ENCODE data around the gene LAPTM5.

The LAPTM5 gene

GRCh38 chr1:30726236-30726635 lies 31.3 kb downstream of the LAPTM5 start:
- H3K79me1 ChIP-seq (ENCODE audit: low read depth, low read length): no peaks in the 10 kb centered on the region
- no peak overlapping the region for H2BK120ac ChIP-seq (ENCODE audit: low read depth, low read length)
- no peak overlapping the region for H2BK15ac ChIP-seq (ENCODE audit: low read length)
- H3K27ac ChIP-seq (replicated peaks; ENCODE audit: low read length): no peak overlapping the region
- H3K4me1 ChIP-seq (ENCODE audit: control insufficient read depth in 2 of 2, insufficient read depth in 1 of 2, low read depth in 1 of 2, low read length in 2 of 2): peaks cover 6 to 31% of the 10 kb centered on the region in 2 donors
- H2AFZ ChIP-seq (ENCODE audit: low read length): peak overlapping the region; percentile 60
- H3K23ac ChIP-seq (ENCODE audit: low read depth, low read length, poor library complexity): no peak overlapping the region
- no peak overlapping the region for H2BK5ac ChIP-seq (ENCODE audit: low read length)
- no peak overlapping the region for H3K14ac ChIP-seq (ENCODE audit: low read length)
- no peak overlapping the region for H3K9ac ChIP-seq (ENCODE audit: low read depth, low read length, poor library complexity)
- H3K4me3 ChIP-seq (ENCODE audit: low read length in 2 of 2): no peak overlapping the region
- peak overlapping the region; percentile 20 for H3K18ac ChIP-seq (ENCODE audit: low read length)
- H4K91ac ChIP-seq (ENCODE audit: low read depth, low read length, poor library complexity): no peak overlapping the region
- H2BK12ac ChIP-seq (ENCODE audit: low read length): no peak overlapping the region
- no peak overlapping the region for H3K4me2 ChIP-seq (ENCODE audit: insufficient read depth, low read length, poor library complexity, severe bottlenecking)
- H3K4ac ChIP-seq (ENCODE audit: low read length): no peak overlapping the region
- no peak overlapping the region for H4K8ac ChIP-seq (ENCODE audit: low read depth, low read length)
- H3K36me3 ChIP-seq (replicated peaks in 1 of 2; ENCODE audit: control insufficient read depth in 2 of 2, insufficient read depth in 2 of 2, low read length in 2 of 2): no peaks in the 10 kb centered on the region
- no peaks in the 10 kb centered on the region for H3K9me3 ChIP-seq (replicated peaks in 1 of 2; ENCODE audit: control insufficient read depth in 2 of 2, insufficient read depth in 1 of 2, low read depth in 1 of 2, low read length in 2 of 2)
- H3K27me3 ChIP-seq (ENCODE audit: control insufficient read depth in 3 of 3, insufficient read depth in 3 of 3, low read depth in 1 of 3, low read length in 3 of 3): no peaks in the 10 kb centered on the region
- no peak for DNase-seq (ENCODE audit: low spot score)
- no CpG with 5 or more reads among the region's 7 CpGs for WGBS, 2 donors (ENCODE audit: extremely low coverage in 2 of 2, insufficient read length in 2 of 2, insufficient replicate concordance in 1 of 2)
- H2AK5ac ChIP-seq (ENCODE audit: low read depth, low read length): no peak overlapping the region

- no peak for DNase-seq (ENCODE audit: low spot score)
- Histone ChIP-seq H4K91ac (ENCODE audit: low read depth, low read length, poor library complexity) (no peak overlapping the region), H2AFZ (ENCODE audit: low read length) (peak overlapping the region; percentile 60), H2AK5ac (ENCODE audit: low read depth, low read length) (no peak overlapping the region), H2BK12ac (ENCODE audit: low read length) (no peak overlapping the region), H3K36me3 (replicated peaks in 1 of 2; ENCODE audit: control insufficient read depth in 2 of 2, insufficient read depth in 2 of 2, low read length in 2 of 2) (no peaks in the 10 kb centered on the region), H3K18ac (ENCODE audit: low read length) (no peak overlapping the region), H2BK120ac (ENCODE audit: low read depth, low read length) (no peak overlapping the region), H3K14ac (ENCODE audit: low read length) (no peak overlapping the region), H3K27ac (replicated peaks; ENCODE audit: low read length) (no peak overlapping the region), H2BK15ac (ENCODE audit: low read length) (no peak overlapping the region), H3K79me1 (ENCODE audit: low read depth, low read length) (no peaks in the 10 kb centered on the region), H3K4me3 (ENCODE audit: low read length in 2 of 2) (no peak overlapping the region), H3K9ac (ENCODE audit: low read depth, low read length, poor library complexity) (no peak overlapping the region), H3K4ac (ENCODE audit: low read length) (no peak overlapping the region), H3K23ac (ENCODE audit: low read depth, low read length, poor library complexity) (peak overlapping the region; percentile 9), H3K27me3 (ENCODE audit: control insufficient read depth in 3 of 3, insufficient read depth in 3 of 3, low read depth in 1 of 3, low read length in 3 of 3) (no peaks in the 10 kb centered on the region), H3K4me2 (ENCODE audit: insufficient read depth, low read length, poor library complexity, severe bottlenecking) (no peak overlapping the region), H3K9me3 (replicated peaks in 1 of 2; ENCODE audit: control insufficient read depth in 2 of 2, insufficient read depth in 1 of 2, low read depth in 1 of 2, low read length in 2 of 2) (no peaks in the 10 kb centered on the region), H4K8ac (ENCODE audit: low read depth, low read length) (no peak overlapping the region), H2BK5ac (ENCODE audit: low read length) (no peak overlapping the region), H3K4me1 (ENCODE audit: control insufficient read depth in 2 of 2, insufficient read depth in 1 of 2, low read depth in 1 of 2, low read length in 2 of 2) (peaks cover 6 to 30% of the 10 kb centered on the region in 2 donors)
- WGBS, 2 donors (ENCODE audit: extremely low coverage in 2 of 2, insufficient read length in 2 of 2, insufficient replicate concordance in 1 of 2): no CpG with 5 or more reads among the region's 17 CpGs
Observed at GRCh38 chr1:30725450-30726095, 32.0 kb downstream of the LAPTM5 start.

GRCh38 chr1:30724655-30725421 lies 32.7 kb downstream of the LAPTM5 start:
- Histone ChIP-seq H3K18ac (ENCODE audit: low read length) (no peak overlapping the region), H3K36me3 (replicated peaks in 1 of 2; ENCODE audit: control insufficient read depth in 2 of 2, insufficient read depth in 2 of 2, low read length in 2 of 2) (no peaks in the 10 kb centered on the region), H3K4me2 (ENCODE audit: insufficient read depth, low read length, poor library complexity, severe bottlenecking) (no peak overlapping the region), H3K9ac (ENCODE audit: low read depth, low read length, poor library complexity) (no peak overlapping the region), H3K4me1 (ENCODE audit: control insufficient read depth in 2 of 2, insufficient read depth in 1 of 2, low read depth in 1 of 2, low read length in 2 of 2) (peaks cover 6 to 27% of the 10 kb centered on the region in 2 donors), H2BK5ac (ENCODE audit: low read length) (no peak overlapping the region), H2BK12ac (ENCODE audit: low read length) (no peak overlapping the region), H4K8ac (ENCODE audit: low read depth, low read length) (no peak overlapping the region), H2BK15ac (ENCODE audit: low read length) (no peak overlapping the region), H3K9me3 (replicated peaks in 1 of 2; ENCODE audit: control insufficient read depth in 2 of 2, insufficient read depth in 1 of 2, low read depth in 1 of 2, low read length in 2 of 2) (no peaks in the 10 kb centered on the region), H3K27ac (replicated peaks; ENCODE audit: low read length) (no peak overlapping the region), H3K79me1 (ENCODE audit: low read depth, low read length) (no peaks in the 10 kb centered on the region), H3K23ac (ENCODE audit: low read depth, low read length, poor library complexity) (no peak overlapping the region), H3K4ac (ENCODE audit: low read length) (no peak overlapping the region), H2BK120ac (ENCODE audit: low read depth, low read length) (no peak overlapping the region), H3K4me3 (ENCODE audit: low read length in 2 of 2) (peak overlapping the region in 1 of 2 donors; percentile 19), H4K91ac (ENCODE audit: low read depth, low read length, poor library complexity) (no peak overlapping the region), H3K27me3 (ENCODE audit: control insufficient read depth in 3 of 3, insufficient read depth in 3 of 3, low read depth in 1 of 3, low read length in 3 of 3) (no peaks in the 10 kb centered on the region), H3K14ac (ENCODE audit: low read length) (no peak overlapping the region), H2AFZ (ENCODE audit: low read length) (no peak overlapping the region), H2AK5ac (ENCODE audit: low read depth, low read length) (no peak overlapping the region)
- no peak for DNase-seq (ENCODE audit: low spot score)
- no CpG with 5 or more reads among the region's 5 CpGs for WGBS, 2 donors (ENCODE audit: extremely low coverage in 2 of 2, insufficient read length in 2 of 2, insufficient replicate concordance in 1 of 2)

GRCh38 chr1:30724175-30724574 lies 33.4 kb downstream of the LAPTM5 start:
- Histone ChIP-seq H3K4me3 (ENCODE audit: low read length in 2 of 2) (no peak overlapping the region), H3K9me3 (replicated peaks in 1 of 2; ENCODE audit: control insufficient read depth in 2 of 2, insufficient read depth in 1 of 2, low read depth in 1 of 2, low read length in 2 of 2) (no peaks in the 10 kb centered on the region)

More at GRCh38 chr1:30724175-30724574, 33.4 kb downstream of the LAPTM5 start:
- no peak overlapping the region for H2BK120ac ChIP-seq (ENCODE audit: low read depth, low read length)
- H3K36me3 ChIP-seq (replicated peaks in 1 of 2; ENCODE audit: control insufficient read depth in 2 of 2, insufficient read depth in 2 of 2, low read length in 2 of 2): no peaks in the 10 kb centered on the region
- no CpG with 5 or more reads among the region's 2 CpGs for WGBS, 2 donors (ENCODE audit: extremely low coverage in 2 of 2, insufficient read length in 2 of 2, insufficient replicate concordance in 1 of 2)
- H4K91ac ChIP-seq (ENCODE audit: low read depth, low read length, poor library complexity): no peak overlapping the region
- no peak overlapping the region for H3K4me2 ChIP-seq (ENCODE audit: insufficient read depth, low read length, poor library complexity, severe bottlenecking)
- no peak overlapping the region for H3K27ac ChIP-seq (replicated peaks; ENCODE audit: low read length)
- H3K23ac ChIP-seq (ENCODE audit: low read depth, low read length, poor library complexity): no peak overlapping the region
- H3K14ac ChIP-seq (ENCODE audit: low read length): no peak overlapping the region
- H2AFZ ChIP-seq (ENCODE audit: low read length): no peak overlapping the region
- H2BK5ac ChIP-seq (ENCODE audit: low read length): no peak overlapping the region
- no peak overlapping the region for H3K18ac ChIP-seq (ENCODE audit: low read length)
- H2BK12ac ChIP-seq (ENCODE audit: low read length): no peak overlapping the region
- no peaks in the 10 kb centered on the region for H3K27me3 ChIP-seq (ENCODE audit: control insufficient read depth in 3 of 3, insufficient read depth in 3 of 3, low read depth in 1 of 3, low read length in 3 of 3)
- no peak overlapping the region for H4K8ac ChIP-seq (ENCODE audit: low read depth, low read length)
- no peak overlapping the region for H2BK15ac ChIP-seq (ENCODE audit: low read length)
- no peak overlapping the region for H3K4ac ChIP-seq (ENCODE audit: low read length)
- no peak overlapping the region for H3K9ac ChIP-seq (ENCODE audit: low read depth, low read length, poor library complexity)
- no peak overlapping the region for H2AK5ac ChIP-seq (ENCODE audit: low read depth, low read length)
- H3K79me1 ChIP-seq (ENCODE audit: low read depth, low read length): no peaks in the 10 kb centered on the region
- DNase-seq (ENCODE audit: low spot score): no peak
- H3K4me1 ChIP-seq (ENCODE audit: control insufficient read depth in 2 of 2, insufficient read depth in 1 of 2, low read depth in 1 of 2, low read length in 2 of 2): peaks cover 7 to 27% of the 10 kb centered on the region in 2 donors

Data from neuronal stem cell (in vitro differentiated cells).